GM13977 (cell line): ENCODE measurements around the gene BBS1.

ENCODE experiments used
- DNase-seq: peaks from one replicate; pipeline ENCODE4 v3.0.0; 2012; ENCODE audit warnings: low spot score
- in situ Hi-C: fragments of 300-500 bp; cut with MboI; formaldehyde crosslinking; loops from one replicate; pipeline ENCODE4 v1.12.0; 2022; ENCODE audit warnings: low sequenced_read_pairs, low pct_unique_long_range_greater_than_20kb, mixed read lengths, inconsistent platforms; ENCODE audit not compliant: unreplicated experiment
- TF ChIP-seq, protein P1 (sequence below): IDR thresholded peaks from 2 replicates; pipeline ENCODE4 v1.5.1; 2012; ENCODE audit warnings: mild to moderate bottlenecking, control low read depth; ENCODE audit not compliant: insufficient read depth; ENCODE audit errors: extremely low read depth, missing control alignments

BBS1 gene

DNA sequence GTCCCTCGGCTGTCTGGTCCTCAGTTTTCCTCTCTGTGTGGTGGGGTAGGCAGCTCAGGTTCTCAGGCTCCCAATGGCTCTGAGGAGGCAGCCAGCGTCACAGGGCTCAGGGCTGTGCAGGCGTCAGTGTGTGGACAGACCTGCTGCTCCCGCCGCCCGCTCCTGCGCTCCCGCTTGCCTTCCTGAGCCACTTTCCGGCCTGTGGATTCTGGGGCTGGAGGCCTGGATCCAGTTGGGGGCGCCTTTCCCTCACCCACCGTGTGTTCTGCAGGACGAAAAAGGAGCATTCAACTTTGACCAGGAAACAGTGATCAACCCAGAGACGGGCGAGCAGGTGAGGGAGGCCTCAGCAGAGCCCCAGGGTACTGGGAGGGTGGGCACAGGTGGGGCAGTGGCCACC lies 15.5 kb upstream of the BBS1 start:
- TF ChIP-seq, protein P1, sequence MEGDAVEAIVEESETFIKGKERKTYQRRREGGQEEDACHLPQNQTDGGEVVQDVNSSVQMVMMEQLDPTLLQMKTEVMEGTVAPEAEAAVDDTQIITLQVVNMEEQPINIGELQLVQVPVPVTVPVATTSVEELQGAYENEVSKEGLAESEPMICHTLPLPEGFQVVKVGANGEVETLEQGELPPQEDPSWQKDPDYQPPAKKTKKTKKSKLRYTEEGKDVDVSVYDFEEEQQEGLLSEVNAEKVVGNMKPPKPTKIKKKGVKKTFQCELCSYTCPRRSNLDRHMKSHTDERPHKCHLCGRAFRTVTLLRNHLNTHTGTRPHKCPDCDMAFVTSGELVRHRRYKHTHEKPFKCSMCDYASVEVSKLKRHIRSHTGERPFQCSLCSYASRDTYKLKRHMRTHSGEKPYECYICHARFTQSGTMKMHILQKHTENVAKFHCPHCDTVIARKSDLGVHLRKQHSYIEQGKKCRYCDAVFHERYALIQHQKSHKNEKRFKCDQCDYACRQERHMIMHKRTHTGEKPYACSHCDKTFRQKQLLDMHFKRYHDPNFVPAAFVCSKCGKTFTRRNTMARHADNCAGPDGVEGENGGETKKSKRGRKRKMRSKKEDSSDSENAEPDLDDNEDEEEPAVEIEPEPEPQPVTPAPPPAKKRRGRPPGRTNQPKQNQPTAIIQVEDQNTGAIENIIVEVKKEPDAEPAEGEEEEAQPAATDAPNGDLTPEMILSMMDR: no peak
- in situ Hi-C loops: no loop called here
- DNase-seq: no peak

DNA sequence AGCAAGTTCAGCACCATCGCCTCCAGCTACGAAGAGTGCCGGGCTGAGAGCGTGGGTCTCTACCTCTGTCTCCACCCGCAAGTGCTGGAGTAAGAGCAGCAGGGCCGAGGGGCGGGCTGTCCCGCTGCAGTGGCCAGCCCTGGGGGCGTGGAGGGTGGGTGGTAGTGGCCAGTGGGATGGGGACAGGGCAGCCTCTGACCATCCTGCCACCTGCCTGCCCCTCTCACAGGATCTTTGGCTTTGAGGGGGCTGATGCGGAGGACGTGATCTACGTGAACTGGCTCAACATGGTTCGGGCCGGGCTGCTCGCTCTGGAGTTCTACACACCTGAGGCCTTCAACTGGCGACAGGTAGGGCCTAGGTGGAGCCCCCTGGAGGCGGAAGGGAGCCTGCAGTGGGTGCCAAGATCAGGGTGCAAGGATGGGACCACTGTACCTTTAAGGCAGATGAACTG lies 15.0 kb upstream of the BBS1 start:
- TF ChIP-seq, protein P1: peak; percentile 42
- in situ Hi-C loops: no loop called here
- no peak for DNase-seq

DNA sequence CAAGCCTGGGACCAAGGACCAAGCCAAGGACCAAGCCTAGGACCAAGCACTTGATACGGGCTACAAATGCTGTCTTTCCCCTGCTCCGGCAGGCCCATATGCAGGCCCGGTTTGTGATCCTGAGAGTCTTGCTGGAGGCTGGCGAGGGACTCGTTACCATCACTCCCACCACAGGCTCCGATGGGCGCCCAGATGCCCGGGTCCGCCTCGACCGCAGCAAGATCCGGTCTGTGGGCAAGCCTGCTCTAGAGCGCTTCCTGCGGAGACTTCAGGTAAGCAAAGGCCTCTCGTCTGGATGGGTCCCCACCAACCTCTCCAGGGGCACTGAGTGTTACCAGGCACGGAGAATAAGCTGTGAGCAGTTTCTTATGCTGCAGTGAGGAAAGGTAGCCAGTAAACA lies 13.2 kb upstream of the BBS1 start:
- in situ Hi-C loops: no loop called here

DNA sequence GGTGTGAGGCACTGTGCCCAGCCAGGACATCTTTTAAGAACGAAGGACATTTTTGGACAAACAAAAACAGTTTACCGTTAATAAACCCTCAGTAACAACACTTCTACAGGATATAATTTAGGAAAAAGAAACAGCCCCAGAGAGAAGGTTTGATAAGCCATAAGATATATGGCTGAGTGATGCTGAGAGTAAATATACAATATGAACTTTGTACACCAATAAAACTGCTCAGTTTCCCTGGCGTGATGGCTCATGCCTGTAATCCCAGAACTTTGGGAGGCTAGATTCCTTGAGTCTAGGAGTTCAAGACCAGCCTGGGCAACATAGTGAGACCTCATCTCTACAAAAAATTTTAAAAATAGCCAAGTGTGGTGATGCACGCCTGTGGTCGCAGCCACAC lies 11.9 kb upstream of the BBS1 start:
- in situ Hi-C loops: no loop called here
- DNase-seq: no peak
- TF ChIP-seq, protein P1: no peak

More for the DNA sequence above, 13.2 kb upstream of the BBS1 start:
- no peak for DNase-seq
- TF ChIP-seq, protein P1: no peak

DNA sequence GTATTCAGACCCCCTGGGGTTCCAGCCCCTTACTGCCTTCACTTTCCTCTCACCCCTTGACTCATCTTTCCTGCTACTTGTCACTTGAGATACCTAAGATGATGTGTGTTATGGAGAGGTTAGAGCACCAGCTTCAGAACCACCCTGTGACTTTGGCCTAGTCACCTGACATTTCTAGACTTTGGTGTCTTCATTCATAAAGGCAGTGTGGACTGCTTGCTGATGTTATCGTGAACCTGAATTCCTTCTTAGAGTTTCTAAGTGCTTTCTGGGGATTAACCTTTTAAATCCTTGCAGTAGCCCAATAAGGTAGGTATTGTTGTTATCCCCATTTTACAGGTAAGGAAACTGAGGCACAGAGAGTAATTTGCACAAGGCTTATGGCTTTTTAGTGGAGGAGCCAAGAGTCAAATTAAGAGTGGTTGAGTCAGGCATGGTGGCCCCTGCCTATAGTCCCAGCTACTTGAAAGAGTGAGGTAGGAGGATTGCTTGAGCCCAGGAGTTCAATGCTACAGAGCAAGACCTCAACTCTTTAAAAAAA lies 5.1 kb upstream of the BBS1 start:
- TF ChIP-seq, protein P1: no peak
- in situ Hi-C loops: no loop called here
- no peak for DNase-seq

DNA sequence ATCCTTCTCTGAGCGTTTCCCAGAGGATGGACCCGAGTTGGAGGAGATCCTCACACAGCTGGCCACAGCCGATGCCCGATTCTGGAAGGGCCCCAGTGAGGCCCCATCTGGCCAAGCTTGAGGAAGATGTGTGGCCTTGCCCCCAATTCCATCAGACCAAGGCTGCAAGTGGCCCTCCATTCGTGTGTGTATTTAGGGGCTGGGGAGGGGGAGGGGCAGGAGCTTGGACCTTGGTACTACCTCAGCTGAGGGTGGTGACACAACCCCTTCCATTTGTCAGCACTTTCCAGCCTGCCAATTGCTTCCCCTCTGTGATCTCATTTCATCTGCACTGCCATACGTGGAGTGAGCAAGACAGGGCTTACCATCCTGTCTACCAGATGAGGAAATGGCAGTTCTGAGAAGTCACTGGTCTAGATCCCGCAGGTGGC lies 1.3 kb upstream of the BBS1 start:
- in situ Hi-C loops: no loop called here
- DNase-seq: no peak

More for the DNA sequence above, 1.3 kb upstream of the BBS1 start:
- TF ChIP-seq, protein P1: no peak
